Mesodermal cell (in vitro differentiated cells): ENCODE results near the gene OPN1MW3.
"Not testable (repeated sequence)": the region's sequence is repeated elsewhere in the genome, so short reads cannot be mapped to it uniquely, and the experiment has no call there.

Experiments used
- H3K27ac ChIP-seq: 2 replicates; pipeline ENCODE4 v1.7.0; 2013; ENCODE audit warnings: mild to moderate bottlenecking, low read depth, low read length, moderate library complexity; ENCODE audit not compliant: severe bottlenecking
- H3K36me3 ChIP-seq: 2 replicates; pipeline ENCODE4 v1.7.1; 2013; ENCODE audit warnings: mild to moderate bottlenecking, low read length, moderate library complexity; ENCODE audit not compliant: control insufficient read depth, insufficient read depth
- H3K4me1 ChIP-seq: one replicate; pipeline ENCODE4 v1.7.1; 2013; ENCODE audit warnings: mild to moderate bottlenecking, low read length; ENCODE audit not compliant: insufficient read depth, control insufficient read depth, poor library complexity, severe bottlenecking
- H3K4me3 ChIP-seq: 2 replicates; pipeline ENCODE4 v1.7.0; 2013; ENCODE audit warnings: low read length, control low read depth, mild to moderate bottlenecking; ENCODE audit not compliant: insufficient read depth, poor library complexity, severe bottlenecking; ENCODE audit errors: extremely low read depth
- H3K9me3 ChIP-seq: 2 replicates; pipeline ENCODE4 v1.7.1; 2013; ENCODE audit warnings: mild to moderate bottlenecking, low read length, moderate library complexity; ENCODE audit not compliant: control insufficient read depth
- WGBS, 2 experiments: methylation state at CpG; one replicate each; pipeline ENCODE4 v1.1.5; 2013; ENCODE audit warnings: missing lambda C conversion rate in 2 of 2; ENCODE audit not compliant: insufficient coverage in 2 of 2; 5-methylcytosine and 5-hydroxymethylcytosine counted together

The OPN1MW3 gene

GRCh38 chrX:154247377-154248045 is 9.9 kb upstream of the OPN1MW3 start:
- not testable (repeated sequence) for H3K36me3 ChIP-seq, H3K4me1 ChIP-seq

GRCh38 chrX:154248076-154248475 is 9.3 kb upstream of the OPN1MW3 start:
- not testable (repeated sequence) for H3K27ac ChIP-seq, H3K36me3 ChIP-seq, H3K4me3 ChIP-seq, H3K4me1 ChIP-seq, H3K9me3 ChIP-seq
- no CpG with 5 or more reads among the region's 10 CpGs for WGBS, 2 experiments

More at GRCh38 chrX:154247377-154248045, 9.9 kb upstream of the OPN1MW3 start:
- not testable (repeated sequence) for H3K9me3 ChIP-seq, H3K27ac ChIP-seq, H3K4me3 ChIP-seq
- WGBS, 2 experiments = no CpG with 5 or more reads among the region's 17 CpGs

GRCh38 chrX:154258711-154259110 is 1.3 kb downstream of the OPN1MW3 start:
- not testable (repeated sequence) for H3K36me3 ChIP-seq, H3K4me1 ChIP-seq
- no CpG with 5 or more reads among the region's 10 CpGs for WGBS, 2 experiments

DNA sequence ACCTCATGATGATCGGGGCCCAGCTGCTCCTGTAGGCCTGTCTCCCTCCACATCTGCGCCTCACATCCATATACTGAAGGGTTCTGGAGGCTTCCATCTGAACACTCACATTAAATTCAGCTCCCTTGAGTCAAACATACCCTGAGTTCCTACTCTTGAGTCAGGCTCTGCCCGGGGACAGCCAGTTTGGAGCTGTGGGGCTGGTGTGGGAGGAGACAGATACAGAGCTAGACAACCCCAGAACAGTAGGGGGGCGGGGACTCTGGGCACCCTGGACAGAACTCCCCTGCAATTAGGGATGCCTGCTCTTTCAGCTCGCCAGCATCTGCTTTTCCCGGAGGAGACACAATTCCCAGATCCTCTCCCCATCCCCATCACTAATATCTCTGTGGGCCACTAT is 5.7 kb downstream of the OPN1MW3 start:
- not testable (repeated sequence) for H3K36me3 ChIP-seq, H3K27ac ChIP-seq, H3K4me1 ChIP-seq, H3K9me3 ChIP-seq, H3K4me3 ChIP-seq
- WGBS, 2 experiments = no CpG with 5 or more reads among the region's 6 CpGs

More at GRCh38 chrX:154258711-154259110, 1.3 kb downstream of the OPN1MW3 start:
- not testable (repeated sequence) for H3K4me3 ChIP-seq, H3K27ac ChIP-seq, H3K9me3 ChIP-seq

- H3K36me3 ChIP-seq, H3K4me3 ChIP-seq, H3K27ac ChIP-seq, H3K4me1 ChIP-seq, H3K9me3 ChIP-seq: not testable (repeated sequence)
- WGBS, 2 experiments = no CpG with 5 or more reads among the region's 3 CpGs
Measured at GRCh38 chrX:154269245-154269644, 11.9 kb downstream of the OPN1MW3 start.

- no CpG with 5 or more reads among the region's 23 CpGs for WGBS, 2 experiments
- not testable (repeated sequence) for H3K4me1 ChIP-seq, H3K27ac ChIP-seq, H3K9me3 ChIP-seq, H3K4me3 ChIP-seq, H3K36me3 ChIP-seq
Measured at GRCh38 chrX:154284489-154285338, 27.3 kb downstream of the OPN1MW3 start.

- H3K4me3 ChIP-seq, H3K4me1 ChIP-seq, H3K9me3 ChIP-seq, H3K27ac ChIP-seq, H3K36me3 ChIP-seq: not testable (repeated sequence)
- no CpG with 5 or more reads among the region's 10 CpGs for WGBS, 2 experiments
Measured at GRCh38 chrX:154286406-154286805, 29.0 kb downstream of the OPN1MW3 start.

DNA sequence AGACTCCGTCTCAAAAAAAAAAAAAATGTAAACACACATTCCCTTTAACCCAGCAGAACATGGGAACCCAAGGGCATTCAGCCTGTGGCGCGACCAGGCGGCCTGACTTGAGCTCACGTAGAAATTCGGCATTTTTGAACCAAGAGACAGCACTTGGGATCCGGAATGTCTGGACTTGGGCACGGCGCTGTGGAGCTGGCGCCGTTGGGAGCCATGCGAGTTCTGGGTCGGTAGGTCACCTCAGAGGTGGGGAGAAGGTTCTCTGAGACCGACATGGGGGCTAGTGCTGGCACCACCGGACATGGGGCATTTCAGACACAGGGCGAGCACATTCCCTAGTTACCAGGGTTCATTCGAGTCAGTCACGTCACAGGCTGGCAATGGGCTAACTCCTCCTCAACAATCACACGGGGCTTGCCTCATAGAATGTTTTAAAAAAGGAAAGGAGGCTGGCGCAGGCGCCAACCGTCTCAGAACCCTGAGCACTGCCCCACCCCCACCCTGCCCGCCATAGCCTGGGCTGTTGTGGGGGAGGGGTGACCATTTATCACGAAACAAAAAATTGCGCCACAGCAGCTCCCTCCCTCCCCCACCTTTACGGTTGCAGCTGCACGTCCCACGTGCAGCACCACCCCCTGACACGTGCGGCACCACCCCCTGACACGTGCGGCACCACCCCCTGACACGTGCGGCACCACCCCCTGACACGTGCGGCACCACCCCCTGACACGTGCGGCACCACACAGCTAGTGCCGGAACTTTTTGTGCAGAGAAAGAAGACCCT is 37.6 kb downstream of the OPN1MW3 start, which contains the start of gene TEX28:
TSS of gene TEX28 (minus strand) at position 334 of the 784 bp plus-strand sequence. CDS start 3,007 bp downstream, outside the sequence.
- no peaks in the 10 kb centered on the region for H3K9me3 ChIP-seq
- no peaks in the 10 kb centered on the region for H3K4me1 ChIP-seq
- no peak within 1 kb of the TSS for H3K4me3 ChIP-seq
- H3K27ac ChIP-seq = no peak within 1 kb of the TSS
- H3K36me3 ChIP-seq = no peaks in the 10 kb centered on the region
- 93 to 96% methylated on average over 5 to 14 of the region's 39 CpGs for WGBS, 2 experiments

GRCh38 chrX:154295664-154296310 is 38.4 kb downstream of the OPN1MW3 start, which contains the start of gene TKTL1:
Gene TKTL1, plus strand, starts transcription at chrX:154295795. Its CDS starts 65 bp downstream, at chrX:154295860.
- Histone ChIP-seq H3K4me3 (no peak within 1 kb of the TSS), H3K36me3 (no peaks in the 10 kb centered on the region), H3K27ac (no peak within 1 kb of the TSS), H3K9me3 (no peaks in the 10 kb centered on the region), H3K4me1 (no peaks in the 10 kb centered on the region)
- 96 to 97% methylated on average over 10 to 31 of the region's 37 CpGs for WGBS, 2 experiments

GRCh38 chrX:154296731-154297130 is 39.3 kb downstream of the OPN1MW3 start:
- Histone ChIP-seq H3K4me1 (no peaks in the 10 kb centered on the region), H3K27ac (no peak overlapping the region), H3K36me3 (no peaks in the 10 kb centered on the region), H3K4me3 (no peak overlapping the region), H3K9me3 (no peaks in the 10 kb centered on the region)
- 90 to 96% methylated on average over 18 of the region's 18 CpGs for WGBS, 2 experiments
